GM10847 (cell line): ENCODE measurements around the gene LMTK3.

ENCODE experiments used
- POLR2A ChIP-seq: IDR thresholded peaks from 2 replicates; pipeline ENCODE4 v1.6.1; 2011; ENCODE audit not compliant: insufficient read length; ENCODE audit errors: extremely low read depth

The LMTK3 gene

GRCh38 chr19:48497728-48498594 lies 13.7 kb downstream of the LMTK3 start:
- TF ChIP-seq POLR2A = no peak

DNA sequence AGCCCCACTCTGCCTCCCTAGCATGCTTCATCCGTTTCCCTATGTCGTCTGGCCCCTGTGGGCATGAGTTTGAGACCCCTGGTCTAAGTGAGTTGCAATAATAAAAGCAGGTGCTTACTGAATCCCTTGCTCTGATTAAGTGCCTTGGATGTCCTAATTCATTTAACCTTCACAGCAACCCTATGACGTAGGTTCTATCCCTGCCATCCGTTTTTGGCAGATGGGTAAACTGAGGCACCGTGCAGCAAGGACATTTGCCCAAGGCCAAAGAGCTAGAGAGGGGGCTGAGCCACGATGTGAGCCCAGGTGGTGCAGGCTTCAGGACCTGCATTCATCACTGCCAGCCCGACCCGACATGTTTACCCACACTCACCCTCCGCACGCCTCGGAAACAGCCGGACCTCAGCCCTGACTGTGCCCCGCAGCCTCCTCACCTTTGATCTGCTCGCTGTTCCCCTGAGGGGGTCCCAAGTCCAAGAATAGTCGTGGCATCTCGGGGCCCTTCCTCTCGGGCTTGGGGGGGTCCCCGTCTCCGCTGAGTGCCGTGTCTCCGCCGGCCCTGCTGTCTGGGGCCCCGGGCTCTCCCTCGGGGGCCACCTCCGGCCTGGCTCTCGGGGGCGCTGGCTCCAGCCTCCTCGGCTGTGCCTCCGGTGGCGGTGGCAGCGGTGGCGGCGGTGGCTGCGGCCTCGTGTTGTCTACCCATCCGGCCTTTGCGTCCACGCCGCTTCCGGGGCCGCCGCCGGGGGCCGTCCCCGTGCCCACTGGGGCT lies 14.5 kb downstream of the LMTK3 start:
- TF ChIP-seq POLR2A = no peak

GRCh38 chr19:48495396-48495795 lies 16.2 kb downstream of the LMTK3 start:
- TF ChIP-seq POLR2A = no peak

DNA sequence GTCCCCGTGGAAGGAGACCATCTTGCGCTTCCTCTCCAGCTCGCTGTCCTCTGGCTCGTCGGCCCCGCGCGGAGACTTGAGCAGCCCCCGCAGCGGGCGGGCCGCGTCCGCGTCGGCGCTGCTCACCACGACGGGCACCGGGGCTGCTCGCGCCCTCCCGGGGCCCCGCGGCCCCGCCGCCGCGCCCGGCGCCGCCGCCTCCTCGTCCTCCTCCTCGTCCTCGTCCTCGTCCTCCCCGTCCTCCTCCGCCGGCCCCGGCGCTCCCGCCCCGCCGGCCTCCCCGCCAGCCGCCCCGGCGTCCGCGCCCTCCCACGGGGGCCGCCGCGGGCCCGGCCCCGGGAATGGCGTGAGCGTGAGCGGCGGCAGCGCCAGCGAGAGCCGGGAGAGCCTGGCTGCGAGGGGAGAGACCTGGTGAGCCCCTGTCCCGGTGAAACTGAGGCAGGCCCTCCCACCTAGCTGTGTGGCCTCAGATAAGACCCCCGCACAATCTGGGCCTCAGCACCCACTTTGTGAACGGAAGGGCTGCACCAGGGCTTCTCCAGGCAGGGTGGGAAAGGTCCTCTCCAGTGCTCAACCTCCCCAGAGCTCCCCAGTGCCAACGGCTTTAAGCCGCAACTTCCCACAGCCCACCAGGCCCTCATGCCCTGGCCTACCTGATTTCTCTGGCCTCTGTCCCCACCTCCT lies 17.8 kb downstream of the LMTK3 start:
- no peak for TF ChIP-seq POLR2A

DNA sequence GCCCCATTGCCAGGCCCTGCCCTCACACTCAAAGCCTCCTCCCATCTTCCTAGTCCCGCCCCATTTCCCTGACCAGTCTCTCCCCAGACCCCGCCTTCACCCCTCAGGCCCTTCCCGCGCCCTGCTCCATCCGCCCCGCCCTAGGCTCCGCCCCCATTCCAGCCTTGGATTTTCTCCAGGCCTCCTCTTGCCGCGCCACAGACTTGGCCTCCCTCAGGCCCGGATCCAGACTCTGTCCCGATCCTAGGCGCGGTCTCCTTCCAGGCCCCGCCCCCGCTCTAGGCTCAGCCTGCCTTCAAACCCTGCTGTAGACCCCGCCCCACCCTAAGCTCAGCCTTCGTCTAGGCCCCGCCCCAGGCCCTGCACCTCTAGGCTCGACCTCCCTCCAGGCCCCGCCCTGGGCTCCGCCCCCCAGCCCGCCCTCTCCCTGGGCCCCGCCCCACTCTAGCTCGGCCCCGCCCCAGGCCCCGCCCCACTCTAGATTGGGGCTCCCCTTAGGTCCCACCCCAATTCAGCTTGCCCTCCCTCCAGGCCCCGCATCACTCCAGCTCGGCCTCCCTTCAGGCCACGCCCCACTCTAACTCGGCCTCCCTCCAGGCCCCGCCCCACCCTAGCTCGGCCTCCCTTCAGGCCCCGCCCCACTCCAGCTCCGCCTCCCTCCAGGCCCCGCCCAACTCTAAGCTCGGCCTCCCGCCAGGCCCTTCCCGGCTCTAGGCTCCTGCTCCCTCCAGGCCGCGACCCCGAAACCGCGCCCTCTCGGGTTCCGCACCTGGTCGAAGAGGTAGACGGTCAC lies 18.5 kb downstream of the LMTK3 start:
- TF ChIP-seq POLR2A = no peak

DNA sequence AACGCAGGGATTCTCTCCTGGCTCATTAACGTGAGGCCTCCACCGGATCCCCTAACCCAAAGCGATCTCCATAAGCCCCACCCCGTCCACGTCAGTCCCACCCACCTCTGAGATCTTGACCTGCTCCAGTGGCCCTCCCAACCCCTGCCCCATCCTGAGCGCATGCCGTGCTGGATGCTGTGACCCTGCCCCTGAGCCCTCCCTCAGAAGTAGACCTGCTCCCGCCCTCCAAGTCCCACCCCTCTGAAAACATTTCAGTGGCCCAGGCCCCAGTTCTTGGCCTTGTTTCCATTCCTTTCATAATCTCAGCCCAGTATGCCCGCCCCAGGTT lies 19.9 kb downstream of the LMTK3 start:
- TF ChIP-seq POLR2A = no peak

DNA sequence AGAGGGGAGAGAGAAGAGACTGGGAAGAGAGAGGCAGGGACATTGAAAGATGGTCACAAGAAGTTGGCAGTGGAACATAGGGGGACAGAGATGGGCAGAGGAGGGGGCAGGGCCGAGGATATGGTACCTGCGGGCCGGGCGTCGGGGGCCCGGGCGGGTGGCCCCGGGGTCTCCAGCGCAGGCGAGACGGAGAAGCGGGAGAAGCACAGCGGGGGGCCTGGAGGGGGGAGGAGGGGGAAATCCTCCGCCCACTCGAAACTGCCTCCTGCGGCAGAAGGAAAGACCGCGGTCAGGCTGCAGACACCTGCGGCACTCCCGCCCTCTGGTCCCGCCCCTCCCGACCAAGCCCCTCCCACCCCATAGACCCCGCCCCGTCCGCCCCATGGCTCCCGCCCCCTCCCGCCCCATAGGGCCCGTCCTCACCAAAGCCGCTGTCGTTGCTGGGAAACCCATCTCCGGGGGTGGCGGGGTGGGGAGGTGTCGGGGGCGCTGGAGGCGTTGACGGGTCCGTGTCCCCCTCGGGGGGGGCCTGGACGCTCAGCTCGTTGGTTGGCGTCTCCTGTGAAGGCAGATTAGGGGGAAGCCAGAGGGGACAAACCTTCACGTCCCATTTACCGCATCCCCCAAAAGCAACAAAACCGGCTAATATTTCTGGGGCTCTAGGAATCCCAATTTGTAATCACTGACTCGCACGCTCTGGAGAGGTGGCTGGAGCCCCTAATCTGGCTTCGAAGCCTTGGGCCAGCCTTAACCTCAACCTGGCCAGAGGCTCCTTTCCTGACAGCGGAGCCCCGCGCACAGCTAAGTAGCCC lies 20.4 kb downstream of the LMTK3 start:
- no peak for TF ChIP-seq POLR2A

GRCh38 chr19:48489608-48490216 lies 21.9 kb downstream of the LMTK3 start:
- no peak for TF ChIP-seq POLR2A

DNA sequence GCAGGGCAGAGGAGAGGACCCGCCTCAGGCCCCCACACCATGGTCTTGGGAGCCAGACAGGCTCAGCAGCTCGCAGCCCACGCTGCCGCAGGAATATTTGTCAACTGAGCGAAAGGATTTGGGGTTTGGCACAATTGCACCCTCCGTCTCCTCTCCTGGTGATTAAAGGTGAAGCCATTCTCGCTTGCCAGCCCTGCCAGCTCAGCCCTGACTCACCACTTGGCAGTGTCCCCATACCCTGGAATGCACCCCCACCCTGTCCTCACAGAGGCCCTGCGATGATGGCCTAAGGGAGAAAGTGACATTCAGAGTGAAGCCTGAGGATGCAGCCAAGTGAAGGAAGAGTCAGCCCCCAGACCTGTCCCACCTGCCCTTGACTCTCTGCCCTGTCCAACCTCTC lies 23.7 kb downstream of the LMTK3 start:
- no peak for TF ChIP-seq POLR2A

- no peak for TF ChIP-seq POLR2A
Observed at GRCh38 chr19:48487544-48487943, 24.1 kb downstream of the LMTK3 start.

DNA sequence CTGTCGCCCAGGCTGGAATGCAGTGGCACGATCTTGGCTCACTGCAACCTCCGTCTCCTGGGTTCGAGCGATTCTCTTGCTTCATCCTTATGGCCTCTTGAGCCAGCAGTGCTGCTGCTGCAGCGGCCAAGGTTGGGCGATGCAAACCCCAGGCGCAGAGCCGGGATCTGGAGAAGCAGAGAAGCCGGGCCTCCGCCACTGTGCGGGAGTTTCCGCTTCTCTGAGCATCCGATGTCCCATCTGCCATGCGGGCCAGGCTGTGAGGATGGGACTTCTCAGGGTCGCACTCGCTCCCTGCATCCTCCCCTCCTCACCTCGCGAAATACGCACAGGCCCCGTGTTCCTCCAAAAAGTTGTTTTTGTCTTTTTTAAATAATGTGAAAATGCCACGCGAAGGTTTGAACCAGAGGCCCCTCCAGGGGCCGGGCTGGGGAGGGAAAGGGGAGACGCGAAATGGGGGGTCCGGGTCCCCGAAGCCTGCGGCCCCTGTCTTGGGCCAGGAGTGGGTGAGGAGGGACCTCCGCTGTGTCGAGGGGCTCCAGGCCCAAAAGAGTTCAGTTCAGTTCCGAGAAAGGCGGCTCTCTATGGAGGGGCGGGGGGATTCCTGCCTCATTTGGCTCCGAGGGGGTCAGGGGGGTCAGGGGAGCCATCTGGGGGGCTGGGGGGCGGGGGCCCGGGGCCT lies 26.6 kb downstream of the LMTK3 start:
- TF ChIP-seq POLR2A = no peak

DNA sequence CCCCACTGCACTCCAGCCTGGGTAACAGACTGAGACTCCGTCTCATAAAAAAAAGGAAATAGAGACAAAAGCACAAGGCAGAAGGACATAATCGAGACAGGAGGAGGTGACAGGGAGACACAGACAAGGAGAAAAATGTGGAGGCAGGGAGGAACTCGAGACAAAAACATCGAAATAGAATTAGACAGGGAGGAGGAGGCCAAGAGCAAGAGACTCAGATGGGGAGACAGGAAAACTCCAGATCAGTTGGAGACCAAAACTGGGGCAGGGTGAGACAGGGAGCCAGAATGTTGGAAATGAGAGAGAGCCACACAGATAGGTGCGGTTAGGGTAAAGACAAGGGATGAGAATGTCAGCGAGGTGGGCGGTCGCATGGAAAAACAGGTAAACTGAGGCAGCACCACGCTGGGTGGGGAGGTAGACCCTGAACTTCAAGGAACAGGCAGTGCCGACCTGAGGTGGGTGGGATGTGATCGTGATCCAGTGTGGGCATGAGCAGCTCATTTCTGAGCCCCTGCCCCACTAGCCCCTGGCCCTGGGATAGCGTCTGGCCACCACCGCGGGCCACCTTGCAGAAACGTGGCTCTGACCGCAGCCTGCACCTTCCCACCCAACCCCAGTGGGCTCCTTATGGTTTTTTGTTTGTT lies 27.3 kb downstream of the LMTK3 start:
- TF ChIP-seq POLR2A = no peak

GRCh38 chr19:48483301-48483700 lies 28.3 kb downstream of the LMTK3 start:
- no peak for TF ChIP-seq POLR2A
